Common myeloid progenitor, CD34-positive (primary cell): ENCODE measurements around the gene TTC7B.

ENCODE experiments used
- CTCF ChIA-PET: fragments of 350-600 bp; sonication (Branson Sonifier 250); formaldehyde crosslinking; loops from one replicate; lab custom pipeline; 2021; ENCODE audit warnings: antibody characterized with exemption; lab: Charles Lee
- POLR2A ChIA-PET: fragments of 350-600 bp; sonication (Branson Sonifier 250); formaldehyde crosslinking; loops from one replicate; lab custom pipeline; 2021; ENCODE audit warnings: antibody characterized with exemption; lab: Charles Lee
- DNase-seq, 3 donors: peaks; one replicate each; pipeline versions ENCODE4 v3.0.0 to v3.0.0-alpha.2; 2013
- H3K27ac ChIP-seq, 2 experiments: 1 replicate in 1 of 2; 2 replicates in 1 of 2; pipeline ENCODE4 v1.7.0; 2013; ENCODE audit warnings: inconsistent platforms in 2 of 2, low read length in 2 of 2, mild to moderate bottlenecking in 2 of 2, low read depth in 1 of 2, moderate library complexity in 1 of 2; ENCODE audit not compliant: severe bottlenecking in 2 of 2, insufficient read depth in 1 of 2, poor library complexity in 1 of 2
- H3K27me3 ChIP-seq, 5 experiments: replicated peaks in 2 of 5; 1 replicate in 3 of 5; 2 replicates in 2 of 5; pipeline versions ENCODE4 v1.6.1 to v1.7.0; 2013; ENCODE audit warnings: low read length in 4 of 5, mild to moderate bottlenecking in 2 of 5, moderate library complexity in 2 of 5, inconsistent platforms in 1 of 5; ENCODE audit not compliant: insufficient read depth in 5 of 5, control insufficient read depth in 4 of 5
- H3K36me3 ChIP-seq, 4 experiments: 1 replicate in 2 of 4; 2 replicates in 2 of 4; pipeline versions ENCODE4 v1.6.1 to v1.7.0; 2013; ENCODE audit warnings: low read length in 3 of 4, control low read depth in 1 of 4, mild to moderate bottlenecking in 1 of 4; ENCODE audit not compliant: control insufficient read depth in 4 of 4, insufficient read depth in 4 of 4
- H3K4me1 ChIP-seq, 4 experiments: 1 replicate in 3 of 4; 2 replicates in 1 of 4; pipeline versions ENCODE4 v1.6.1 to v1.7.1; 2013; ENCODE audit warnings: low read length in 3 of 4, mild to moderate bottlenecking in 3 of 4, control low read depth in 1 of 4, inconsistent platforms in 1 of 4, moderate library complexity in 1 of 4; ENCODE audit not compliant: control insufficient read depth in 4 of 4, insufficient read depth in 4 of 4; ENCODE audit errors: control extremely low read depth in 1 of 4
- H3K4me3 ChIP-seq, 7 experiments: 1 replicate in 4 of 7; 2 replicates in 3 of 7; pipeline versions ENCODE4 v1.5.1 to v1.7.0; 2013; ENCODE audit warnings: mild to moderate bottlenecking in 7 of 7, low read length in 6 of 7, moderate library complexity in 6 of 7, inconsistent platforms in 2 of 7, low read depth in 2 of 7, control low read depth in 1 of 7; ENCODE audit not compliant: insufficient read depth in 4 of 7, control insufficient read depth in 1 of 7; ENCODE audit errors: extremely low read depth in 1 of 7
- H3K9me3 ChIP-seq, 5 experiments: 1 replicate in 4 of 5; 2 replicates in 1 of 5; pipeline versions ENCODE4 v1.6.1 to v1.7.1; 2013; ENCODE audit warnings: low read length in 4 of 5, mild to moderate bottlenecking in 2 of 5, inconsistent platforms in 1 of 5, low read depth in 1 of 5, moderate library complexity in 1 of 5; ENCODE audit not compliant: control insufficient read depth in 4 of 5, insufficient read depth in 2 of 5; ENCODE audit errors: control extremely low read depth in 1 of 5
- WGBS: methylation state at CpG from one replicate; pipeline ENCODE4 v1.1.5; 2013; ENCODE audit not compliant: insufficient coverage; 5-methylcytosine and 5-hydroxymethylcytosine counted together

Gene TTC7B

DNA sequence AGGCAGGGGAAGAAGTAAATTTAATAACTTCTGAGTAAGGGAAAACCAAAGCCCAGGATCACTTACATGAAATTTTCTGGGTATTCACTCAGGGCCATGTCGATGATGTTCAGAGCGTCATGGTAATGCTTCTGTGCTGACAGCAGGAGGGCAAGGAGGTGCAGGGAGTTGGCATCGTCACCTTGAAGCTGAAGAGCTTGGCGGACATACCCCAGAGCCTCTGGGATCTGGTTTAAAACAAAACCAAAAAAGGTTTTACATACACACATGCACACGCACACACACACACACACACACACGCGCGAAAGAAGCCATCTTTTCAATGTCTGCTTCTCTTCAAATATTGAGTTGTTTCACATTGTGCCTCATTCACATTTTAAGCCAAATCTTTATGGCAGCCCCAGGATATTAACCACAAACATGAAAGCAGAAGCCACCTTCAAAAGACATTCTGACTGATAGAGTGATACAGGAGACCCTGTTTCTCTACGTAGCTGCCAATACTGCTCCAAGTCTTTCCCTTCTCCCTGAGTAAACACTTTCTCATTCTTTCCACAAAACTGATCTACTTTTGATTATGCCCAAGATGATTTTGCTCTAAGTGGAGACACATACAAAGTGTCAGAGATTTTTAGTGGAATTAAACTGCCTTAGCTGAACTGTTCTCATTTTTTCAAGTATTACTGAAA, 172.1 kb downstream of the TTC7B start:
- peaks cover 0 to 11% (median 2%) of the 10 kb centered on the region in 4 experiments for H3K4me1 ChIP-seq
- no peaks in the 10 kb centered on the region for H3K9me3 ChIP-seq
- ChIA-PET CTCF (interaction anchor here (2.0 kb wide), 1 partner anchor 13 kb away, joined by 7 read pairs; no protein-coding TSS in a partner anchor), POLR2A (no interaction called here)
- 77% methylated on average over 7 of the region's 9 CpGs for WGBS
- H3K27me3 ChIP-seq = no peaks in the 10 kb centered on the region
- DNase-seq = no peak
- no peak overlapping the region for H3K4me3 ChIP-seq
- H3K36me3 ChIP-seq = peaks cover 0 to 42% (median 28%) of the 10 kb centered on the region in 4 experiments
- H3K27ac ChIP-seq = no peak overlapping the region

DNA sequence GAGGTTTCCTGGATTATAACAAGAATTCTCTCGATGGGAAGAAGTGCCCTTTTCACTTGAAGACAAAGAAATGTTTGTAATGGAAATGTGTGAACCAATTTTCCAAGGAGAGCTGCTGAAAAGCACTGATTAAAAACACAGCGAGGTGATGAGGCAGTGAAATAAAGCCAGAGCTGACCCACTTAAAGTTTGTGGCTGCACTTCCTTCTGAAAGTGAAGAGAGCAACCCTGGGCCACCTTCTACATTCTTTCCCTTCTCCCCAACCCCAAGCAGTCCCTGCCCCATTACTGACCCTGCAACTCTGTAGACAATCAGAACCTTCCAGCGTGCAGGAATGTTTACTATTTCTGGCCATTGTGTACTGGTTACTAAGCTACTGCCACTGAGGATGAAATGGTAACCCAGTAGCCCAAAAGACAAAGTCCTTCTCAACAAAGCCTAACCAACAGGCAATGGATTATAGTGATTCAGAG, 173.9 kb downstream of the TTC7B start:
- no peak for DNase-seq
- Histone ChIP-seq H3K27ac (no peak overlapping the region), H3K27me3 (no peaks in the 10 kb centered on the region), H3K36me3 (peaks cover 0 to 47% (median 30%) of the 10 kb centered on the region in 4 experiments), H3K9me3 (no peaks in the 10 kb centered on the region), H3K4me1 (no peaks in the 10 kb centered on the region), H3K4me3 (no peak overlapping the region)
- 94% methylated on average over 2 of the region's 3 CpGs for WGBS
- POLR2A ChIA-PET = no interaction called here
- CTCF ChIA-PET = interaction anchor here (0.8 to 1.8 kb wide), 6 partner anchors 10 to 55 kb away, joined by 3 to 5 read pairs (median 4); no protein-coding TSS in a partner anchor

DNA sequence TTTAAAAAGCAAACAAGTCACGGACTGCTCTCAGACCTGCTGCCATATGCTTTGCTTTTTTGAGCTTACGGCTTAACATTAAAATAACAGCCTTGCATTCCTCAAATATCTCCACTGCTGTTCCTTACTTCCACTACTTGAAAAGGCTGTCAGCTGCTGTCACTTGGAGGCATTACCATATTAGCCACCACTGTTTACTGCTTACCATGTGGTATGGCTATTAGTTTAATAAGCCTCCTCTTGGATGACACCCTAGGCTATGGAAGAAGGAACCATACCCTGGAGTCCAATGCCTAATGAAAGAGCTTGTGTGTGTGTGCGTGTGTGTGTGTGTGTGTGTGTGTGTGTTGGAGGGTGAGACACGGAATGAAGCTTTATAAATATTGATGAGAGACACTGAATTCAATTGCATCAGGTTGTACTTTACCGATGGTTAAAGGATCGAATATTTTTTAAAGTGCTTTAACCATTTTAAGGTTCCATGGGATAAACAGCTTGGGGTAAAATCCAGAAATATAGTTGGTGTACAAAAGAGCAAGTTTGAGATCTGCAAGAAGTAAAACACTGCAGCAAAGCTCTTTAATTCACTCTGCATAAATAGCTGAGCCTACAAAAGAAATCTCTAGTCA, 174.5 kb downstream of the TTC7B start:
- 85% methylated on average over 6 of the region's 6 CpGs for WGBS
- H3K27ac ChIP-seq = no peak overlapping the region
- CTCF ChIA-PET = interaction anchor here (0.9 to 1.8 kb wide), 5 partner anchors 10 to 55 kb away, joined by 3 to 5 read pairs (median 4); no protein-coding TSS in a partner anchor

DNA sequence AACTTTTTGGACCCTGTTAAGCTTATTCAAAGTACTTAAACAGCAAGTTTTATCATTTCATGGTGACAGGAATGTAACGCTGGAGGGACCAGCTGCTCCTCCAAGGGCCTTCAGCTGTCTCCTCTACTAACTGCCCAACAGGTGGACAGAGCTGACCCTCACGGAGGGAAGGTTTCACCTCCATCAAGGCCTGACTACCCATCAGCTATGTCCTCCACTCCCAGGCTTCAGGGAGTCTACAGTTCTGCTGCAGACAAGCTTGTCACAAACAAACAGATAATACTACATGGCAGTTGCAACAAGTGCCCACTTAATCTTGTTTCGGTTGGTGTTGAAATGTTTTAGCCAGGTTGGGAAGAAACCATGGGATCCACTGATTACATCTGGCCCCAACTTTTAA, 175.1 kb downstream of the TTC7B start:
- no peaks in the 10 kb centered on the region for H3K27me3 ChIP-seq
- no peak overlapping the region for H3K4me3 ChIP-seq
- DNase-seq = no peak
- no peak overlapping the region for H3K27ac ChIP-seq
- CTCF ChIA-PET = interaction anchor here (0.9 to 1.8 kb wide), 2 partner anchors 9 to 39 kb away, joined by 3 to 4 read pairs; no protein-coding TSS in a partner anchor
- WGBS = 100% methylated on average over 3 of the region's 3 CpGs
- H3K9me3 ChIP-seq = no peaks in the 10 kb centered on the region
- peaks cover 0 to 36% (median 24%) of the 10 kb centered on the region in 4 experiments for H3K36me3 ChIP-seq
- no peaks in the 10 kb centered on the region for H3K4me1 ChIP-seq
- POLR2A ChIA-PET = no interaction called here

More for the DNA sequence above, 174.5 kb downstream of the TTC7B start:
- H3K9me3 ChIP-seq = no peaks in the 10 kb centered on the region
- POLR2A ChIA-PET = no interaction called here
- no peaks in the 10 kb centered on the region for H3K27me3 ChIP-seq
- peaks cover 0 to 42% (median 29%) of the 10 kb centered on the region in 4 experiments for H3K36me3 ChIP-seq
- DNase-seq = no peak
- no peak overlapping the region for H3K4me3 ChIP-seq
- H3K4me1 ChIP-seq = no peaks in the 10 kb centered on the region

DNA sequence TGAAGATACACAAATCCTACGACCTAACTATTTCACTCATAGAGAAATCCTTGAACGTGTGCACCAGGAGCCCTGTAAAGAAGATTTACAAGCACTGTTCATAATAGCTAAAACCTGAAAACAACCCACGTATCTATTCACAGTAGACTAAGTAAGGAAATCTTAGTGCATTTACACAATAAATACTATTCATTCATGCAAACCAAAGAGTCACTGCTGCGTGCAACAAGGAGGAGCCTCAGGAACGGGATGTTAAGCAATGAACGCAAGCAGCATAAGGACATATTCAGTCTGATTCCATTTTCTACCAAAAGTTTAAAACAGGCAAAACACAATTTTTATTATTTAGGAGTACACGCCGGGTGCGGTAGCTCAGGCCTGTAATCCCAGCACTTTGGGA, 176.6 kb downstream of the TTC7B start:
- CTCF ChIA-PET = interaction anchor here (1.3 kb wide), 1 partner anchor 8 kb away, joined by 5 read pairs; no protein-coding TSS in a partner anchor
- Histone ChIP-seq H3K27ac (no peak overlapping the region), H3K4me3 (no peak overlapping the region), H3K36me3 (peaks cover 2 to 27% (median 13%) of the 10 kb centered on the region in 4 experiments), H3K27me3 (no peaks in the 10 kb centered on the region), H3K9me3 (no peaks in the 10 kb centered on the region), H3K4me1 (no peaks in the 10 kb centered on the region)
- DNase-seq = no peak
- 95% methylated on average over 6 of the region's 9 CpGs for WGBS
- POLR2A ChIA-PET = no interaction called here

DNA sequence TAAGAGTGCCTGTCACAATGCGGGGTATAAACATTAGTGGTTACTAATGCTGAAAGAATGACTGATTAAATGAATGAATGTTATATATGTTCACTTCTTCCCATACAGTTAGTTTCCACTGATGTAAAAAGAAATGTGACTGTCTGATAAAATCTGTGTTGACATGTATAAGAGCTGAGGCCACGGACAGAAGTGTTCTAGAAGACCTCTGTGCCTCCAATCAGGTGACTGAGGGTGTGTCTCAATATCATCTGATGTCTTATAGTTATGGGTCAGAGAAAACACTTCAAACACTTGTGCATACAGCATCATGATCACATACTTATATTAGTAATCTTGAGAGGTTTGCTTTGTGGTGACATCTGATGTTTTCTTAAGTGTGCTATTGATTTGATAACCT, 183.4 kb downstream of the TTC7B start:
- Histone ChIP-seq H3K4me3 (no peak overlapping the region), H3K36me3 (peaks cover 2 to 6% (median 3%) of the 10 kb centered on the region in 4 experiments), H3K27ac (no peak overlapping the region), H3K4me1 (peaks cover 4 to 35% (median 7%) of the 10 kb centered on the region in 4 experiments), H3K27me3 (no peaks in the 10 kb centered on the region), H3K9me3 (no peaks in the 10 kb centered on the region)
- CTCF ChIA-PET = interaction anchor here (1.0 kb wide), 1 partner anchor 9 kb away, joined by 4 read pairs; no protein-coding TSS in a partner anchor
- no CpG with 5 or more reads among the region's 2 CpGs for WGBS
- DNase-seq = no peak
- POLR2A ChIA-PET = no interaction called here
